ENCODE results near the gene SBNO2. TPM values are rescaled to one million over a fixed set of nuclear protein-coding genes. Genes with fewer than 3 reads are reported as not detected.

The SBNO2 gene
- total RNA-seq, 1 experiment from 2014 or later, result 17.4 TPM

DNA sequence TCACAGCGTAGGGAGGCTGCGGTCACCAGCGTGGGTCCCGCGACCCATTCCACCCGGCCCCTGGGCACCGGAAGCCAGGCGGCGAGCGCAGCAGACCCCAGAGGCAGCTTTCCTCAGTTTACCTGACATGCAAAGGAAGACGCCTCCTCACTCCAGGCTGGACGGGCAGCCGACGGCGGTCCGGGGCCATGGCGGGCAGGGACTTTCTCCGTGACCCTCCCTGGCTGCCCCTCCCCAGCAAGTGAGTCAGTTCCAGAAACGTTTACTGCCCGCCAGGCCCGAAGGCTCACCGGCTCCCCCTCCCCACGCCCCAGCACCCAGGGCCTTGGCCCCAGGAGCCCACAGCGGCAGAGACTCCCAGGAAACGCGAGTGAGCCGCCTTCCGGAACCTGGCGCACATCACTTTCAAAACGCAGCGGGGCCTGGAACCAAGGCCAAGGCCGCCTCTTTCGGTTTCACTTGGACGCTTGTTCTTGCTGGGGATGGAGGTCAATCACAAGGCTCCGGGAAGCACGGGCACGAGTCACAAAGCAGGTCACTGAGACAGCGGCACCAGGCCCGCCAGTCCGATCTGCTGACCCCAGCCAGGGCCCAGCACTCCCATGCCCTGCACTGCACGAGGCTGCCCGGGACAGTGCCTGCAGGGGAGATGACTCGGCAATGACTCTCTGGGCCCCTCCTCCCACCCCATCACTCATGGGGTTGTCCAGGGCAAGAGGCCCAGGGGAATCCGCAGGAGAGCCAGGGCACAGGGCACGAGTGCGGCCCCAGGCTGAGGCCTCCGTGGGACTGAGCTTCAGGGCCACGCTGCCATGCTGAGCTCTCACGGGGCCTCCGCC, 5.3 kb downstream of the SBNO2 start:
- peak; percentile 93 for DNase-seq (ENCODE audit: low read depth)

GRCh38 chr19:1167687-1168571, 6.1 kb downstream of the SBNO2 start:
- DNase-seq (ENCODE audit: low read depth), result no peak

DNA sequence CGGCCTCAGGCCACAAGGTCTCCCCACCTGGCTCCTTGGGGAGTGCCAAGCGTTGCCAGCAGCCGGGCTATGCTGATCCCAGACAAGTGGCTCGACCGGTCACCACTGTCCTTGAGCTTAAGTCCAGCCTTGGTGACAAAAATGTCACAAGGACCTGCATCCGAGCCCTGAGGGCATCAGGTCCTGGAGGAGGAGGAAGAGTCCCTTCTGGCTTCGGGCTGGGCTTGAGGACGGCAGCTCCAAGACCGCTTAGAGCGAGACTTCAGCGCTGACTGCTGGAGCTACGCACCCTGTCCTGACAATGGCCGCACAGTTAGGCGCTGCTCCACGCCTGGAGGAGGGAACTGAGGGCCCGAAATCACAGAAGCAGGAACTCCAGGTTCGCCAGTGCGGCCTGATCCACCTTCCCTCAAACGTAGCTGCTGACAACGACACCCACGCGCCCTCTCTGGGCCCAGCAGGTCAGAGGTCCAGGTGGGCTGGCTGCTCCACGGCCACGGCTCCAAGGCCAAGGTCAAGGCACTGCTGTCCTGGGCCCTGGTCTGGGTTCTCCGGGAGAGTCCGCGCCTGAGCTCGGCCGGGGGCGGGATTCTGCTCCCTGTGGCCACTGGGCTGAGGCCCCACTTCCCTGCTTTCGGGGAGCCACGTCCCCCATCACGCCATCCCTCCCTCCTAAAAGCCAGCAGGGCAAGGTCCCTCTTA, 7.0 kb downstream of the SBNO2 start:
- no peak for DNase-seq (ENCODE audit: low read depth)

DNA sequence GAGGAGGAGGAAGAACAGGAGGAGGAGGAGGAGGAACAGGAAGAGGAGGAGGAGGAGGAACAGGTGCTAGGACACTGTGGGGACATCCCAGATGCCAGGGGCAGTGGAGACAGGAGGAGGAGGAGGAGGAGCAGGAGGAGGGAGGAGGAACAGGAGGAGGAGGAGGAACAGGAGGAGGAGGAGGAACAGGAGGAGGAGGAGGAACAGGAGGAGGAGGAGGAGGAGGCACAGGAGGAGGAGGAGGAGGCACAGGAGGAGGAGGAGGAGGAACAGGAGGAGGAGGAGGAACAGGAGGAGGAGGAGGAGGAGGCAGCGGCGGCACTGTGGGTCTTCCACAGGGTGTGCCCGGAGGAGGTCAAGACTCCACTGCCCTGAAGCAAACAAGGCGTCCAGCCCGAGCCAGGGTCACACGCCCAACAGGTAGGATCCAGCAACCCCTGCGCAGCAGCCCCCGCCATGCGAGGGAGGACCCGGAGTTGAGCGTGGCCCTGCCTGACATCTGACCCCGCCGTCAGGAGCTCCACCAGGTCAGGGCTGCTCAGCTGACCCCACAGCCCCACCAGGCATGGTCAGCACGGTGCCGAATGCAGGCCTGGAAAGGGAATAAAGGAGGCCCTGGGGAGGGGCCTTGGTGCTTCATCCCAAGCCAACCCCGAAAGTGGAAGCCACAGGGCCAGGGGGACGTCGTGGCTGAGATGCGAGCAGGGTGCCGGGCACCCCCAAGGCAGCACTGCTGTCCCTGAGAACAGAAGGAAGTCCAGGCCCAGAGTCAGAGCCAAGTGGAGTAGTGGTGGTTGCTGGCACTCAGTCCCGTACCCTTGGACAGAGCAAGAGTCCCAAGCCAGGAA, 9.2 kb downstream of the SBNO2 start:
- no peak for DNase-seq (ENCODE audit: low read depth)

- DNase-seq (ENCODE audit: low read depth), result no peak
These were observed 10.0 kb downstream of the SBNO2 start for GRCh38 chr19:1163934-1164683.

DNA sequence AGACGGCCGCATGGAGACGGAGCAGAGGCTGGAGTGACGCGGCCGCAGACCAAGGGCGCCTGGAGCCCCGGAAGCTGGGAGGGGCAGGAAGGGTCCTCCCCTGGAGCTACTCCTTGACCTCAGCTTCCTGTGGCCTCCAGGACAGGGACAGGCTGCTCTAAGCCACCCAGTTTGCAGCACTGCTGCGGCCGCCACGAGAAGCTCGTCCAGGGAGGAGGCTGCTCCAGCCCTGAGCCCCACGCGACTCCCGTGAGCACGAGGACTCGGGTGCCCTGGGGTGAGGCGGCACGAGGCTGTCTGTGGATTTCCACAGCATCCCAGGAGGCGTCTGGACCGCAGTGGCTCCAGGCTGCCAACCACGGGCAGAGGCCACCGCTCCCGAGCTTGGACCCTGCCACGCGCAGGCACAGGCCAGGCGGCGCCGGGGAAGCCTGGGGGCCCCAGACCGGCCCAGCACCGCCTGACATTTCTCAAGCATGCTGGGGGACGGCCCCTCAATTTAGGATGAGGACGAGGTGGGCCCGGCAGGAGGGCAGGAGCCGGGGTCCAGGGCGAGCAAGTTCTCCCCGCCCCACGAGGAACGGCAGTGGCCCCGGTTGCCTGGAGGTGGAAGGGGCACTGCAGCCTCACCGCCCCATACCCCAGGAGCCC, 10.7 kb downstream of the SBNO2 start:
- no peak for DNase-seq (ENCODE audit: low read depth)

DNA sequence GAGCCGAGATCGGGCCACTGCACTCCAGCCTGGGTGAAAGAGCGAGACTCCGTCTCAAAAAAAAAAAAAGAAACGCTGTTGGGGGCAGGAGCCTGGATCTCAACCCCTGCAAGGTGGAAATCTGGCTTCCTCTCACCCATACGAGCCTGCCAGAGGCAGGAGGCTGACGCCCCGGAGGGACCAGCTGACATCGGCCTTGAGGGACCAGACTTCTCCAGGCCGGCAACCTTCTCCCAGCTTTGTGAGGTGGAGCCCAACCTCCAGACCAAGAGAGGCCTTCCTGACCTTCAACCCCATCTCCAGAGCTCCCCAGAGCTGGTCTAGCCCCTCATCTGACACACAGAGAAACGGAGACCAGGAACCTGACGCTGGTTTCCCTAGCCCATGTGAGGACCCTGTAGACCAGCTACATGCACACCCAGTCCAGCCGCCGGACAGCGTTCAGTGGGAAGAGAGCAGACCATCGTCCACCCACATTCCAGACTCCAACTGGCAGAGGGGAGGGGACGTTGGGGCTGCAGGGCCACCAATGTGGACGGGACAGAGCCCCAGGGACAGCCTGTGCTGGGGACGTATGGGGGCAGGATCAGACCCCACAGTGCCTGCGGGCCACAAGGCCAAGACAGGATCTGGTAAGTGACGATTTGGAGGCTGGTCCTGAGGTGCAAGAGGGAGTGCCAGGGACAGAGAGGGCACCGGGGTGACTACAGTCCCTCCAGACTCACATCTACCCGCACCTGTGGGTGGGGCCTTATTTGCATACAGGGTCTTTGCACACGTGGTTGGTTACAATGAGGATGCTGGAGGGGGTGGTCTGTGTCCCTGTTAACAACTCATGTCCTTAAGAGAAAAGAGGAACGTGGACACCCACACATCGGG, 11.4 kb downstream of the SBNO2 start:
- no peak for DNase-seq (ENCODE audit: low read depth)

DNA sequence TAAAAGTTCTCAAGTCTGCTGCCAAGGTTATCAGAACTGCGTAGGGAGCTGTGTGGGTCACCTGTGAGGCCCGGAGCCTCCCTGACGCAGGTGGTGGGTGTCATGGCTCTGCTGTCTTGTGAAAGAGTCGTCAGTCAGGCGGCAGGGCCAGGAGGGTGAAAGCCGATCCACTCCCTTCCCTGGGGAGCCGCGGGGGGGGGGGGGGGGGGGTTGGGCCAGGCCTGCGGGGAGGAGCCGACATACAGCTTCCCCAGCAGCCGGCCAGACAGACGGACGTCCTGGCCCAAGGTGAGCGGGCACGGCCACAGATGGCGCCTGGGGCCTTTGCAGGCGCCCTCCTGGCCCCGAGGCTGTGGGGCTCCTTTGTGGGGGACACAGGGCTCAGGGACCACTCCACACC, 12.4 kb downstream of the SBNO2 start:
- DNase-seq (ENCODE audit: low read depth), result no peak

DNA sequence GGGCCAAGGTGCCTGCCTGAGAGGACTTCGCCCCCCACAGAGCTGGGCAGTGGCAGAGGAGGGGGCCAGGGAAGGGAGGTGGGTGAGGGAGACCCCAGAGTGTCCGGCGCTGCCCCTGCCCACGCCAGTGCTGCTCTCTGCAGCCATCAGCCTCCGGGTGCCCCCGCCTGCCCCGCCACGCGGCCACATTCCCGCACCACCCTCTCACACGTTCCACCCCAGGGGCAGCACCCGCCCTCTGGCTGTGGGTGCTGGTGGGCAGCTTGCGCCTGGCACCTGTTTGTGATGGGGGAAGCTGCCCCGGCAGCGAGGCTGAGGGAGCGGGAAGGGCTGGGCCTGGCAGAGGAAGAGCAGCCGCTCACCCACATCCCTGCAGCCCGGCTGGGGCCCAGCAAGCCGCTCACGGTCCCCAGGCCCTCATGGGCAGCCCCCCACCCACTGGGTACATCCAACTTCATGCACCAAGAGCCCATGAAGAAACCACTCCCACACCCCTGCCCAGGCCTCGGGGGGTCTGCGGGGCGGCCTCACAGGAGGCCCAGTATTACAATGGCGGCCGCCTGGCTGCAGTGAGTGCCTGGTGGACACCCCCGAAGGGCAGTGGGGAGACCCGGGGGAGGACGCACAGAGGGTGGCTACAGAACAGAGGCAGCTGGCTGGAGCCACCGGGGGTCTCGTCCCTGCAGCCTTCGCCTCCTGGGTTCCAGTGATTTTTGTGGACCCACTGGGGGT, 14.0 kb downstream of the SBNO2 start:
- no peak for DNase-seq (ENCODE audit: low read depth)

GRCh38 chr19:1158885-1159448, 15.1 kb downstream of the SBNO2 start:
- DNase-seq (ENCODE audit: low read depth), result no peak

DNA sequence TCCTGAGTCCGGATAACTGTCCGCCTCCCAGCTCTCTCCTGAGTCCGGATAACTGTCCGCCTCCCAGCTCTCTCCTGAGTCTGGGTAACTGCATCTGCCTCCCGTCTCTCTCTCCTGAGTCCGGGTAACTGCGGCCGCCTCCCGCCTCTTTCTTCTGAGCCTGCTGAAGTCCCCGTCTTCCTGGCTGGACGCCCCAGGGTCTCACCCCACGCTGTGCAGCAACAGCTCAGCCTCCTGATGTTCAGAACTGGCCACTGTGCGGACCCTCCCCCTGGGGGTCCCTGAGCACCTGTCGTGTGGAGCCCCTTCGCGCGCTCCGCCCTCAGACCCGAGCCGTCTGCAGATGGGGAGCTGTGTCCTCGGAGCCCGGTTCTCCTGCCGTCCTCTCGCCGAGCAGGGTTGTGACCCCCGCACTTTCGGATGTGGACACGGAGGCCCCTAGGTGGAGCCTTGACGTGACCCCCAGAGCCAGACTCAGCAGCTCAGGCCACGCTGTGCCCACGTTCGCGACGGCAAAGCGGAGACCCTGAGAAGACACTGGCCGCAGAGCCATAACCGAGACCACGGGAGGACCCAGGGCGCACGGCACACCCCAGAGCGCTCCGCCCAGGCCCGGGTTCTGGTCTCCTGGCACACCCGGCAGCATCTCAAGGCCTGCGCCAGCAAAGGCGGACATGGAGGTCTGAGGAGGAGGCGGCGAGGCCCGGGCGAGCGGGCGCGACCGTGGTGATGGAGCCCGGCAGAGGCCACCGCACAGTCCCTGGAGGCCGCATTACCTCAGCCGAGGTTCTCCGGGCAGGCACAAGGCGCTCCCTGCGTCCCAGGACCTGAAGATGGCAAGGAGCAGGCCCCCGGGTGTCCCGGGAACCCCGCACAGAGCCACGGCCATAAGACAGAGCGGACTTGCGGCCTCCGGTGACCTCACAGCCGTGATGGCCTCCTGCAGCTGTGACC, 15.9 kb downstream of the SBNO2 start:
- DNase-seq (ENCODE audit: low read depth), result no peak

DNA sequence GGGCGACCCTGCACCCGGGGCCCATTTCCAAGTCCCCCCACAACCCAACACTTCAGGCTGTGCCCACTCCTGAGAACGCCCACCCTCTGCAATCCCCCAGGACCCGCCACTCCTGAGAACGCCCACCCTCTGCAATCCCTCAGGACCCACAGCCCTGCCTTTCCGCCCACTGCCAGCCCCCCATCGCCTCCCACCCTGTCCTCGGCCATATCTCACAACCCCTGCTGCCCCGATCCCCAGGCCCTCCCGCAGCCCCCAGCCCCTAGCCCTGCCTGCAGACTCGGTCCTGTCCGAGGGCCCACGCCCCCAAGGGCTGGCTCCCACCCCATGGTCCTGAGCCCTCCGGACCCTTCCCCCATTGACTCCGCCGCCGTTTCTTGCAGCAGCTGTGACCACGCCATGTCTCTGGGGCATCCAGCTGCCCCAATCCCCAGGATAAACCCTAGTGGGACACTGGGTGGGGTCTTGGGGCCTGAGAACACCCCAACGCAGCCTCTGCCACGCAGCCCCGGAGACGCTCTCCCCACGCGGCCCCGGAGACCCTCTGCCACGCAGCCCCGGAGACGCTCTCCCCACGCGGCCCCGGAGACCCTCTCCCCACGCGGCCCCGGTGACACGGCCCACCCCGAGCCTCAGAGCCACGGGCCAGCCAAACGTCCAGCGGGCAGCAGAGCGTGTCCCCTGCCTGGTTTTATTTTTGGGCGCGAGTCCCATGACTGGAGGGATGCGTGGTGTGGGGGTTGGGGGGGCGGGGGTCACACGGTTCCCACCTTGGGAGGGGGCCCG, 17.0 kb downstream of the SBNO2 start:
- no peak for DNase-seq (ENCODE audit: low read depth)

GRCh38 chr19:1156305-1156801, 17.7 kb downstream of the SBNO2 start:
- no peak for DNase-seq (ENCODE audit: low read depth)

- DNase-seq (ENCODE audit: low read depth), result no peak
These were observed 18.4 kb downstream of the SBNO2 start for GRCh38 chr19:1155352-1156304.
